Hepatocyte (in vitro differentiated cells): ENCODE measurements around the gene GAGE2A. TPM values are rescaled to one million over a fixed set of nuclear protein-coding genes. Genes with fewer than 3 reads are reported as not detected.
"Not testable (repeated sequence)": the region's sequence is repeated elsewhere in the genome, so short reads cannot be mapped to it uniquely, and the experiment has no call there.

Source experiments
- DNase-seq: peaks from one replicate; pipeline ENCODE4 v3.0.0-alpha.2; 2016; ENCODE audit warnings: low spot score
- H2AFZ ChIP-seq: fragments of 200-600 bp; sonication (generic); 2 replicates; pipeline ENCODE4 v1.6.0; 2016; ENCODE audit warnings: antibody characterized with exemption, mild to moderate bottlenecking
- H3K27ac ChIP-seq: fragments of 200-600 bp; sonication (generic); 2 replicates; pipeline ENCODE4 v1.5.1; 2016; ENCODE audit warnings: mild to moderate bottlenecking
- H3K27me3 ChIP-seq: fragments of 200-600 bp; sonication (generic); 2 replicates; pipeline ENCODE4 v1.6.1; 2016
- H3K36me3 ChIP-seq: fragments of 200-600 bp; sonication (generic); replicated peaks from 2 replicates; pipeline ENCODE4 v1.5.1; 2016; ENCODE audit warnings: low read depth; ENCODE audit not compliant: insufficient read depth
- H3K4me1 ChIP-seq: fragments of 200-600 bp; sonication (generic); 2 replicates; pipeline ENCODE4 v1.5.1; 2016; ENCODE audit warnings: mild to moderate bottlenecking, moderate library complexity; ENCODE audit not compliant: insufficient read depth
- H3K4me2 ChIP-seq: fragments of 200-600 bp; sonication (generic); 2 replicates; pipeline ENCODE4 v1.6.0; 2016
- H3K4me3 ChIP-seq: fragments of 200-600 bp; sonication (generic); 2 replicates; pipeline ENCODE4 v1.5.1; 2016; ENCODE audit warnings: mild to moderate bottlenecking
- H3K79me2 ChIP-seq: fragments of 200-600 bp; sonication (generic); 2 replicates; pipeline ENCODE4 v1.6.0; 2017; ENCODE audit warnings: mild to moderate bottlenecking
- H3K9me2 ChIP-seq: fragments of 200-600 bp; sonication (generic); replicated peaks from 2 replicates; pipeline ENCODE4 v1.6.0; 2017; ENCODE audit warnings: mild to moderate bottlenecking; ENCODE audit not compliant: insufficient read depth
- H3K9me3 ChIP-seq: fragments of 200-600 bp; sonication (generic); 2 replicates; pipeline ENCODE4 v1.5.1; 2016; ENCODE audit warnings: low read depth, mild to moderate bottlenecking
- H4K20me1 ChIP-seq: fragments of 200-600 bp; sonication (generic); 2 replicates; pipeline ENCODE4 v1.6.0; 2016; ENCODE audit warnings: mild to moderate bottlenecking; ENCODE audit not compliant: insufficient read depth, poor library complexity, severe bottlenecking
- WGBS: methylation state at CpG from one replicate; pipeline ENCODE4 v1.1.6; 2016; ENCODE audit warnings: low lambda C conversion rate; ENCODE audit errors: missing lambda C conversion rate; 5-methylcytosine and 5-hydroxymethylcytosine counted together
- polyA plus RNA-seq: library from polyadenylated mRNA; unstranded; fragments of >200 nt; fragmentation: Nextera tagmentation; extraction: Ambion mirVana; gene quantifications from 2 replicates; pipeline ENCODE4 v1.2.1, GENCODE V29; 2016
- total RNA-seq: library from RNA; depleted of rRNA; stranded (reverse); fragments of >200 nt; gene quantifications from 2 replicates; pipeline ENCODE4 v1.2.3, GENCODE V29; 2014

GAGE2A gene
- total RNA-seq (not detected in 2 replicates), polyA plus RNA-seq (not detected in 2 replicates)

- H3K4me3 ChIP-seq, H3K9me3 ChIP-seq, H3K9me2 ChIP-seq, H3K27ac ChIP-seq, H2AFZ ChIP-seq, H3K4me2 ChIP-seq, H3K79me2 ChIP-seq, H3K4me1 ChIP-seq, DNase-seq, H3K27me3 ChIP-seq, H3K36me3 ChIP-seq, H4K20me1 ChIP-seq: not testable (repeated sequence)
- WGBS: no CpG with 5 or more reads among the region's 16 CpGs
Measured at GRCh38 chrX:49589196-49589595, at the start of gene GAGE2A. TSS of gene GAGE2A (plus strand) at chrX:49589496. CDS start at chrX:49590651, 1,155 bp downstream.

GRCh38 chrX:49541433-49541832 lies 47.9 kb upstream of the GAGE2A start, which contains the start of gene GAGE12D:
TSS of gene GAGE12D (plus strand) at chrX:49541733. CDS start at chrX:49542888, 1,155 bp downstream.
- DNase-seq, H2AFZ ChIP-seq, H4K20me1 ChIP-seq, H3K9me3 ChIP-seq, H3K4me3 ChIP-seq, H3K4me1 ChIP-seq, H3K79me2 ChIP-seq, H3K4me2 ChIP-seq, H3K36me3 ChIP-seq, H3K9me2 ChIP-seq, H3K27me3 ChIP-seq, H3K27ac ChIP-seq: not testable (repeated sequence)
- no CpG with 5 or more reads among the region's 16 CpGs for WGBS

GRCh38 chrX:49550989-49551388 lies 38.3 kb upstream of the GAGE2A start, which contains the start of gene GAGE12E:
TSS of gene GAGE12E (plus strand) at chrX:49551289. CDS start at chrX:49552444, 1,155 bp downstream.
- not testable (repeated sequence) for H3K79me2 ChIP-seq, H2AFZ ChIP-seq, H3K9me3 ChIP-seq, H3K9me2 ChIP-seq, H3K4me3 ChIP-seq, H4K20me1 ChIP-seq, H3K27ac ChIP-seq, H3K36me3 ChIP-seq, H3K4me2 ChIP-seq, DNase-seq, H3K27me3 ChIP-seq, H3K4me1 ChIP-seq
- WGBS: no CpG with 5 or more reads among the region's 16 CpGs

- not testable (repeated sequence) for H3K79me2 ChIP-seq, H3K4me2 ChIP-seq, H3K27ac ChIP-seq, DNase-seq, H3K4me3 ChIP-seq, H3K27me3 ChIP-seq, H3K36me3 ChIP-seq, H2AFZ ChIP-seq, H4K20me1 ChIP-seq, H3K9me3 ChIP-seq, H3K4me1 ChIP-seq, H3K9me2 ChIP-seq
- no CpG with 5 or more reads among the region's 16 CpGs for WGBS
Measured at GRCh38 chrX:49560542-49560941, 28.8 kb upstream of the GAGE2A start, which contains the start of gene GAGE12F. TSS of gene GAGE12F (plus strand) at chrX:49560842. CDS start at chrX:49561997, 1,155 bp downstream.

GRCh38 chrX:49568728-49569127 lies 20.6 kb upstream of the GAGE2A start:
- H3K9me2 ChIP-seq, H3K36me3 ChIP-seq, H3K4me3 ChIP-seq, H3K4me1 ChIP-seq, H2AFZ ChIP-seq, H3K27ac ChIP-seq, H3K79me2 ChIP-seq, H3K4me2 ChIP-seq, DNase-seq, H4K20me1 ChIP-seq, H3K9me3 ChIP-seq, H3K27me3 ChIP-seq: not testable (repeated sequence)
- whole genome bisulfite sequencing: no CpG with 5 or more reads among the region's 11 CpGs

GRCh38 chrX:49569152-49569551 lies 20.1 kb upstream of the GAGE2A start:
- no CpG with 5 or more reads among the region's 13 CpGs for WGBS
- not testable (repeated sequence) for H3K4me2 ChIP-seq, H4K20me1 ChIP-seq, H3K4me3 ChIP-seq, H2AFZ ChIP-seq, H3K79me2 ChIP-seq, H3K4me1 ChIP-seq, H3K9me2 ChIP-seq, H3K9me3 ChIP-seq, H3K27ac ChIP-seq, H3K27me3 ChIP-seq, H3K36me3 ChIP-seq, DNase-seq

GRCh38 chrX:49570100-49570499 lies 19.2 kb upstream of the GAGE2A start, which contains the start of gene GAGE12G:
TSS of gene GAGE12G (plus strand) at chrX:49570400. CDS start at chrX:49571555, 1,155 bp downstream.
- not testable (repeated sequence) for H3K4me2 ChIP-seq, H4K20me1 ChIP-seq, H3K36me3 ChIP-seq, H3K27ac ChIP-seq, H2AFZ ChIP-seq, H3K27me3 ChIP-seq, H3K9me3 ChIP-seq, H3K4me1 ChIP-seq, DNase-seq, H3K4me3 ChIP-seq, H3K9me2 ChIP-seq, H3K79me2 ChIP-seq
- WGBS: no CpG with 5 or more reads among the region's 16 CpGs

GRCh38 chrX:49579649-49580048 lies 9.6 kb upstream of the GAGE2A start, which contains the start of gene GAGE12H:
TSS of gene GAGE12H (plus strand) at chrX:49579949. CDS start at chrX:49581104, 1,155 bp downstream.
- H3K9me3 ChIP-seq, H3K4me1 ChIP-seq, H3K36me3 ChIP-seq, DNase-seq, H3K27me3 ChIP-seq, H3K79me2 ChIP-seq, H3K4me3 ChIP-seq, H4K20me1 ChIP-seq, H2AFZ ChIP-seq, H3K4me2 ChIP-seq, H3K27ac ChIP-seq, H3K9me2 ChIP-seq: not testable (repeated sequence)
- no CpG with 5 or more reads among the region's 16 CpGs for WGBS

- H3K9me3 ChIP-seq, H2AFZ ChIP-seq, H3K36me3 ChIP-seq, H3K27ac ChIP-seq, H3K9me2 ChIP-seq, H3K4me1 ChIP-seq, H3K4me3 ChIP-seq, H3K79me2 ChIP-seq, H3K4me2 ChIP-seq, H4K20me1 ChIP-seq, H3K27me3 ChIP-seq: not testable (repeated sequence)
- peak; percentile 33 for DNase-seq
- WGBS: 90% methylated on average over 31 of the region's 37 CpGs
Measured at GRCh38 chrX:49589769-49590478, 628 bp downstream of the GAGE2A start.
